H9 (cell line): Measurements from ENCODE around the gene QRICH2. TPM values are rescaled to one million over a fixed set of nuclear protein-coding genes. Genes with fewer than 3 reads are reported as not detected.

Experiments
- DNase-seq: peaks from one replicate; pipeline ENCODE4 v3.0.0-alpha.2; 2017
- H2AFZ ChIP-seq: one replicate; pipeline ENCODE4 v1.6.1; 2013; ENCODE audit warnings: mild to moderate bottlenecking, low read length, control low read depth, moderate library complexity
- H2AK5ac ChIP-seq: 2 replicates; pipeline ENCODE4 v1.6.1; 2013; ENCODE audit warnings: low read length, control low read depth, mixed read lengths; ENCODE audit not compliant: insufficient read length
- H2BK120ac ChIP-seq: one replicate; pipeline ENCODE4 v1.6.1; 2013; ENCODE audit warnings: low read depth, mild to moderate bottlenecking, low read length, control low read depth, inconsistent platforms; ENCODE audit not compliant: poor library complexity, severe bottlenecking
- H2BK12ac ChIP-seq: 2 replicates; pipeline ENCODE4 v1.6.1; 2013; ENCODE audit warnings: low read length, control low read depth, mixed read lengths, low read depth; ENCODE audit not compliant: insufficient read length
- H2BK15ac ChIP-seq: 2 replicates; pipeline ENCODE4 v1.6.1; 2013; ENCODE audit warnings: low read depth, low read length, control low read depth
- H2BK20ac ChIP-seq: one replicate; pipeline ENCODE4 v1.6.1; 2013; ENCODE audit warnings: low read depth, mild to moderate bottlenecking, low read length, control low read depth, inconsistent platforms; ENCODE audit not compliant: poor library complexity, severe bottlenecking
- H2BK5ac ChIP-seq: 2 replicates; pipeline ENCODE4 v1.6.1; 2013; ENCODE audit warnings: low read length, control low read depth, mixed read lengths; ENCODE audit not compliant: insufficient read length
- H3K14ac ChIP-seq: 2 replicates; pipeline ENCODE4 v1.6.1; 2013; ENCODE audit warnings: low read length, control low read depth; ENCODE audit not compliant: insufficient read depth
- H3K18ac ChIP-seq: 2 replicates; pipeline ENCODE4 v1.6.1; 2013; ENCODE audit warnings: low read depth, mild to moderate bottlenecking, mixed read lengths, low read length, control low read depth; ENCODE audit not compliant: insufficient read length
- H3K23ac ChIP-seq: 2 replicates; pipeline ENCODE4 v1.6.1; 2013; ENCODE audit warnings: low read length, control low read depth, mixed read lengths, low read depth; ENCODE audit not compliant: insufficient read length
- H3K23me2 ChIP-seq: 2 replicates; pipeline ENCODE4 v1.6.1; 2013; ENCODE audit warnings: low read depth, mild to moderate bottlenecking, mixed read lengths, low read length, control low read depth; ENCODE audit not compliant: insufficient read length, poor library complexity, severe bottlenecking
- H3K27ac ChIP-seq: 2 replicates; pipeline ENCODE4 v1.5.1; 2013; ENCODE audit warnings: low read length, control low read depth, mixed read lengths, low read depth; ENCODE audit not compliant: insufficient read length
- H3K27me3 ChIP-seq: 2 replicates; pipeline ENCODE4 v1.6.1; 2013; ENCODE audit warnings: low read length, control low read depth, inconsistent platforms; ENCODE audit not compliant: insufficient read depth
- H3K4ac ChIP-seq: 2 replicates; pipeline ENCODE4 v1.6.1; 2013; ENCODE audit warnings: low read depth, mild to moderate bottlenecking, control low read depth, inconsistent platforms, low read length, moderate library complexity
- H3K4me1 ChIP-seq: 2 replicates; pipeline ENCODE4 v1.6.1; 2013; ENCODE audit warnings: low read length, control low read depth, inconsistent platforms; ENCODE audit not compliant: insufficient read depth
- H3K4me2 ChIP-seq: 2 replicates; pipeline ENCODE4 v1.6.1; 2013; ENCODE audit warnings: low read length, control low read depth, mixed read lengths; ENCODE audit not compliant: insufficient read length, insufficient read depth
- H3K56ac ChIP-seq: 2 replicates; pipeline ENCODE4 v1.6.1; 2013; ENCODE audit warnings: low read depth, mild to moderate bottlenecking, mixed read lengths, low read length, control low read depth; ENCODE audit not compliant: insufficient read length
- H3K79me1 ChIP-seq: 2 replicates; pipeline ENCODE4 v1.6.1; 2013; ENCODE audit warnings: low read depth, mild to moderate bottlenecking, moderate library complexity, low read length, control low read depth, inconsistent platforms; ENCODE audit not compliant: insufficient read depth, poor library complexity, severe bottlenecking
- H3K79me2 ChIP-seq: 2 replicates; pipeline ENCODE4 v1.6.1; 2013; ENCODE audit warnings: low read length, control low read depth, inconsistent platforms; ENCODE audit not compliant: insufficient read depth
- H3K9ac ChIP-seq: 2 replicates; pipeline ENCODE4 v1.6.1; 2013; ENCODE audit warnings: low read length, control low read depth, mixed read lengths; ENCODE audit not compliant: insufficient read length; ENCODE audit errors: extremely low read depth
- H3K9me3 ChIP-seq: one replicate; pipeline ENCODE4 v1.6.1; 2013; ENCODE audit warnings: low read depth, low read length, inconsistent platforms; ENCODE audit not compliant: control insufficient read depth
- H3T11ph ChIP-seq: one replicate; pipeline ENCODE4 v1.6.1; 2013; ENCODE audit warnings: mild to moderate bottlenecking, low read length, control low read depth, inconsistent platforms
- H4K20me1 ChIP-seq: one replicate; pipeline ENCODE4 v1.6.1; 2013; ENCODE audit not compliant: control insufficient read depth, insufficient read length, insufficient read depth
- H4K5ac ChIP-seq: 2 replicates; pipeline ENCODE4 v1.6.1; 2013; ENCODE audit warnings: low read depth, mild to moderate bottlenecking, mixed read lengths, low read length, control low read depth; ENCODE audit not compliant: insufficient read length
- H4K8ac ChIP-seq: replicated peaks from 2 replicates; pipeline ENCODE4 v1.6.1; 2013; ENCODE audit warnings: low read length, control low read depth, mixed read lengths, low read depth; ENCODE audit not compliant: insufficient read length
- H4K91ac ChIP-seq: 2 replicates; pipeline ENCODE4 v1.6.1; 2013; ENCODE audit warnings: low read depth, mild to moderate bottlenecking, moderate library complexity, mixed read lengths, low read length, control low read depth; ENCODE audit not compliant: insufficient read length
- H3K27ac Mint-ChIP-seq, 3 experiments: 2 replicates in 2 of 3; 3 replicates in 1 of 3; pipeline ENCODE4 v1.8.0; 2020 to 2021; ENCODE audit warnings: mixed read lengths in 3 of 3, mild to moderate bottlenecking in 1 of 3, moderate library complexity in 1 of 3
- H3K27me3 Mint-ChIP-seq: 2 replicates; pipeline ENCODE4 v1.8.0; 2021; ENCODE audit warnings: low read depth, mild to moderate bottlenecking, moderate library complexity, mixed read lengths
- H3K36me3 Mint-ChIP-seq, 3 experiments: 2 replicates in 2 of 3; 3 replicates in 1 of 3; pipeline ENCODE4 v1.8.0; 2020 to 2021; ENCODE audit warnings: low read depth in 3 of 3, mixed read lengths in 3 of 3; ENCODE audit not compliant: insufficient read depth in 1 of 3
- H3K4me1 Mint-ChIP-seq, 2 experiments: 2 replicates each; pipeline ENCODE4 v1.8.0; 2020; ENCODE audit warnings: mixed read lengths in 2 of 2
- H3K4me3 Mint-ChIP-seq, 2 experiments: 2 replicates in 1 of 2; 3 replicates in 1 of 2; pipeline ENCODE4 v1.8.0; 2020 to 2021; ENCODE audit warnings: mild to moderate bottlenecking in 2 of 2, mixed read lengths in 2 of 2, moderate library complexity in 1 of 2
- H3K9me3 Mint-ChIP-seq, 2 experiments: 2 replicates in 1 of 2; 3 replicates in 1 of 2; pipeline ENCODE4 v1.8.0; 2020; ENCODE audit warnings: mild to moderate bottlenecking in 2 of 2, mixed read lengths in 2 of 2, moderate library complexity in 1 of 2
- WGBS: extraction: QIAGEN DNeasy Blood & Tissue Kit; methylation state at CpG from one replicate; pipeline ENCODE4 v1.1.7; 2013; ENCODE audit warnings: missing lambda C conversion rate, low lambda C conversion rate, mixed read lengths; ENCODE audit not compliant: insufficient read length; ENCODE audit errors: extremely low coverage; 5-methylcytosine and 5-hydroxymethylcytosine counted together
- total RNA-seq: library from RNA; stranded (reverse); gene quantifications from 2 replicates; pipeline ENCODE4 v1.2.1, GENCODE V29; 2021
- TF ChIP-seq, protein P1 (sequence below): fragments of 200-600 bp; sonication (generic); conservative IDR thresholded peaks from 3 replicates; pipeline ENCODE4 v1.8.0; 2021; ENCODE audit warnings: antibody characterized with exemption, mild to moderate bottlenecking

Gene QRICH2
- total RNA-seq, 1 experiment from 2014 or later, result 3.2 TPM

DNA sequence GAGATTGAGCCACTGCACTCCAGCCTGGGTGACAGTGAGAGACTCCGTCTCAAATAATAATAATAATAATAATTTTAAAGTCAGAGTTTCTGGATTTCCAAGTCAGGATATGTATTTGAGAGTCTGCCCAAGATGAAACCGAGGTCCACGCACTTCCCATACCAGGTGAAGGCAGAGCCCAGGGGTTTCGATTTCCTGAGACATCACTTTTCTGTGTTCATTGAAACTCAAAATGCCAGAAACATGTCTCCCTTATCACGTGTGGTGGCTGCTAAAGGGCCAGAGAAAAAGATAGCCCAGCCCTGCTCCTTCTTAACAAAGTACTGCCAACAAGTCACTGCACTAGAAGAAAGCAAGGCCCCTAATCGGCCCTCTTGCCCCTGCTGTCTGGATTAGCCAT, 57.9 kb downstream of the QRICH2 start:
- Mint-ChIP-seq H3K9me3 (no peaks in the 10 kb centered on the region), H3K4me1 (peaks cover 8 to 9% of the 10 kb centered on the region in 2 experiments), H3K4me3 (no peak overlapping the region), H3K36me3 (no peaks in the 10 kb centered on the region), H3K27ac (no peak overlapping the region), H3K27me3 (no peaks in the 10 kb centered on the region; the same call in none of the 2 replicates)
- no peak overlapping the region for H3K4me2 ChIP-seq
- no peak overlapping the region for H2BK15ac ChIP-seq
- no peak overlapping the region for H3K18ac ChIP-seq
- no peak overlapping the region for H3K23ac ChIP-seq
- H3K56ac ChIP-seq, result no peak overlapping the region
- no peak for DNase-seq
- H2BK20ac ChIP-seq, result no peak overlapping the region
- no peaks in the 10 kb centered on the region for H3K79me2 ChIP-seq
- WGBS, result no CpG with 5 or more reads among the region's 6 CpGs
- no peak overlapping the region for H4K5ac ChIP-seq
- H2BK5ac ChIP-seq, result no peak overlapping the region
- H3K14ac ChIP-seq, result no peak overlapping the region
- H4K20me1 ChIP-seq, result no peaks in the 10 kb centered on the region
- H4K91ac ChIP-seq, result no peak overlapping the region
- no peak overlapping the region for H3K4ac ChIP-seq
- no peak overlapping the region for H2AFZ ChIP-seq
- no peaks in the 10 kb centered on the region for H3K27me3 ChIP-seq
- no peak overlapping the region for H3K9ac ChIP-seq
- no peak overlapping the region for H2AK5ac ChIP-seq
- no peaks in the 10 kb centered on the region for H3K9me3 ChIP-seq
- no peak overlapping the region for H3T11ph ChIP-seq
- no peaks in the 10 kb centered on the region for H3K23me2 ChIP-seq
- TF ChIP-seq, protein P1, sequence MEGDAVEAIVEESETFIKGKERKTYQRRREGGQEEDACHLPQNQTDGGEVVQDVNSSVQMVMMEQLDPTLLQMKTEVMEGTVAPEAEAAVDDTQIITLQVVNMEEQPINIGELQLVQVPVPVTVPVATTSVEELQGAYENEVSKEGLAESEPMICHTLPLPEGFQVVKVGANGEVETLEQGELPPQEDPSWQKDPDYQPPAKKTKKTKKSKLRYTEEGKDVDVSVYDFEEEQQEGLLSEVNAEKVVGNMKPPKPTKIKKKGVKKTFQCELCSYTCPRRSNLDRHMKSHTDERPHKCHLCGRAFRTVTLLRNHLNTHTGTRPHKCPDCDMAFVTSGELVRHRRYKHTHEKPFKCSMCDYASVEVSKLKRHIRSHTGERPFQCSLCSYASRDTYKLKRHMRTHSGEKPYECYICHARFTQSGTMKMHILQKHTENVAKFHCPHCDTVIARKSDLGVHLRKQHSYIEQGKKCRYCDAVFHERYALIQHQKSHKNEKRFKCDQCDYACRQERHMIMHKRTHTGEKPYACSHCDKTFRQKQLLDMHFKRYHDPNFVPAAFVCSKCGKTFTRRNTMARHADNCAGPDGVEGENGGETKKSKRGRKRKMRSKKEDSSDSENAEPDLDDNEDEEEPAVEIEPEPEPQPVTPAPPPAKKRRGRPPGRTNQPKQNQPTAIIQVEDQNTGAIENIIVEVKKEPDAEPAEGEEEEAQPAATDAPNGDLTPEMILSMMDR, result no peak
- H3K4me1 ChIP-seq, result no peaks in the 10 kb centered on the region
- H4K8ac ChIP-seq, result no peak overlapping the region
- no peaks in the 10 kb centered on the region for H3K79me1 ChIP-seq
- H2BK120ac ChIP-seq, result no peak overlapping the region
- H3K27ac ChIP-seq, result no peak overlapping the region
- H2BK12ac ChIP-seq, result no peak overlapping the region
